H1 (cell line): ENCODE data around the gene RAB3D. TPM values are rescaled to one million over a fixed set of nuclear protein-coding genes. Genes with fewer than 3 reads are reported as not detected.
"Not testable (repeated sequence)": the region's sequence is repeated elsewhere in the genome, so short reads cannot be mapped to it uniquely, and the experiment has no call there.

Source experiments
- CTCF ChIA-PET: fragments of 300-600 bp; sonication (Branson Sonifier 250); formaldehyde crosslinking; loops from one replicate; lab custom pipeline; 2021; ENCODE audit not compliant: partially characterized antibody; lab: Charles Lee
- POLR2A ChIA-PET: fragments of 300-600 bp; sonication (Branson Sonifier 250); formaldehyde crosslinking; loops from one replicate; lab custom pipeline; 2021; ENCODE audit warnings: inconsistent platforms; ENCODE audit not compliant: partially characterized antibody; lab: Charles Lee
- DNase-seq, 2 experiments: peaks; one replicate each; pipeline versions ENCODE4 v3.0.0 to v3.0.0-alpha.2; 2010 to 2022; ENCODE audit warnings: low spot score in 2 of 2, low read depth in 1 of 2, mixed read lengths in 1 of 2
- FAIRE-seq: peaks from 2 replicates; lab custom pipeline; 2011; peaks lifted over from hg19 to GRCh38; lab: Jason Lieb, UNC
- H2AFZ ChIP-seq: 2 replicates; pipeline ENCODE4 v1.8.1; 2012; ENCODE audit warnings: low read length, inconsistent platforms
- H2AK5ac ChIP-seq: 2 replicates; pipeline ENCODE4 v1.6.1; 2013; ENCODE audit warnings: low read depth, low read length
- H2BK120ac ChIP-seq: replicated peaks from 2 replicates; pipeline ENCODE3; 2013; ENCODE audit warnings: low read depth, low read length, inconsistent platforms
- H2BK12ac ChIP-seq: 2 replicates; pipeline ENCODE4 v1.6.1; 2013; ENCODE audit warnings: low read depth, low read length
- H2BK15ac ChIP-seq: 2 replicates; pipeline ENCODE4 v1.6.1; 2013; ENCODE audit warnings: low read length
- H2BK20ac ChIP-seq: 2 replicates; pipeline ENCODE4 v1.6.1; 2013; ENCODE audit warnings: low read length
- H2BK5ac ChIP-seq: 2 replicates; pipeline ENCODE4 v1.6.1; 2013; ENCODE audit warnings: low read depth, low read length
- H3K14ac ChIP-seq: 2 replicates; pipeline ENCODE4 v1.6.1; 2013; ENCODE audit warnings: inconsistent platforms; ENCODE audit not compliant: insufficient read length
- H3K18ac ChIP-seq: 2 replicates; pipeline ENCODE4 v1.6.1; 2013; ENCODE audit warnings: low read length; ENCODE audit errors: extremely low read depth
- H3K23ac ChIP-seq: 2 replicates; pipeline ENCODE4 v1.6.1; 2013; ENCODE audit warnings: inconsistent platforms; ENCODE audit not compliant: insufficient read length
- H3K23me2 ChIP-seq: 2 replicates; pipeline ENCODE4 v1.6.1; 2013; ENCODE audit warnings: low read depth, low read length
- H3K27ac ChIP-seq: 2 replicates; pipeline ENCODE4 v1.6.1; 2011; ENCODE audit warnings: low read depth, low read length, inconsistent platforms
- H3K27me3 ChIP-seq, 4 experiments: replicated peaks in 1 of 4; 1 replicate in 1 of 4; 2 replicates in 3 of 4; pipeline versions ENCODE4 v1.6.1 to v1.8.1; 2011 to 2013; ENCODE audit warnings: low read length in 3 of 4, mild to moderate bottlenecking in 3 of 4, inconsistent platforms in 2 of 4, mixed read lengths in 2 of 4, moderate library complexity in 1 of 4; ENCODE audit not compliant: control insufficient read depth in 3 of 4, insufficient read depth in 3 of 4; ENCODE audit errors: extremely low read depth in 1 of 4
- H3K36me3 ChIP-seq, 4 experiments: 2 replicates each; pipeline versions ENCODE4 v1.6.1 to v1.8.1; 2011 to 2013; ENCODE audit warnings: mild to moderate bottlenecking in 4 of 4, low read length in 3 of 4, moderate library complexity in 2 of 4, control low read depth in 1 of 4, inconsistent platforms in 1 of 4; ENCODE audit not compliant: insufficient read depth in 4 of 4, control insufficient read depth in 2 of 4
- H3K4ac ChIP-seq: replicated peaks from 2 replicates; pipeline ENCODE3; 2013; ENCODE audit warnings: low read length, low read depth, mixed read lengths, inconsistent platforms; ENCODE audit not compliant: insufficient read length
- H3K4me1 ChIP-seq, 4 experiments: replicated peaks in 1 of 4; 1 replicate in 1 of 4; 2 replicates in 3 of 4; pipeline versions ENCODE4 v1.6.1 to v1.8.1; 2011 to 2013; ENCODE audit warnings: low read length in 3 of 4, inconsistent platforms in 2 of 4, mixed read lengths in 1 of 4; ENCODE audit not compliant: insufficient read depth in 4 of 4, control insufficient read depth in 3 of 4
- H3K4me2 ChIP-seq, 2 experiments: 2 replicates each; pipeline versions ENCODE4 v1.6.1 to v1.8.1; 2011 to 2013; ENCODE audit warnings: low read depth in 2 of 2, low read length in 2 of 2, control low read depth in 1 of 2, inconsistent platforms in 1 of 2, mild to moderate bottlenecking in 1 of 2; ENCODE audit not compliant: insufficient read depth in 1 of 2
- H3K4me3 ChIP-seq, 4 experiments: fragments of 200-600, 300-600 bp in 1 of 4; sonication (generic), shearing (Covaris generic), sonication (Bioruptor Twin) in 1 of 4; 2 replicates each; pipeline versions ENCODE4 v1.5.1 to v1.8.1; 2011 to 2016; ENCODE audit warnings: low read length in 4 of 4, low read depth in 3 of 4, control low read depth in 2 of 4, inconsistent platforms in 2 of 4, mild to moderate bottlenecking in 2 of 4, mixed read lengths in 1 of 4, moderate library complexity in 1 of 4; ENCODE audit not compliant: insufficient read depth in 2 of 4; ENCODE audit errors: extremely low read depth in 1 of 4
- H3K56ac ChIP-seq: replicated peaks from 2 replicates; pipeline ENCODE3; 2013; ENCODE audit warnings: low read depth, mild to moderate bottlenecking, mixed read lengths, low read length, inconsistent platforms; ENCODE audit not compliant: insufficient read length
- H3K79me1 ChIP-seq: 2 replicates; pipeline ENCODE4 v1.6.1; 2013; ENCODE audit warnings: low read depth, low read length, control low read depth
- H3K79me2 ChIP-seq, 2 experiments: 2 replicates each; pipeline versions ENCODE4 v1.6.1 to v1.8.1; 2012 to 2013; ENCODE audit warnings: low read length in 2 of 2, mild to moderate bottlenecking in 2 of 2, inconsistent platforms in 1 of 2; ENCODE audit not compliant: insufficient read depth in 2 of 2, control insufficient read depth in 1 of 2
- H3K9ac ChIP-seq, 4 experiments: replicated peaks in 1 of 4; 1 replicate in 1 of 4; 2 replicates in 3 of 4; pipeline versions ENCODE4 v1.6.1 to v1.8.1; 2011 to 2013; ENCODE audit warnings: low read depth in 3 of 4, low read length in 3 of 4, control low read depth in 2 of 4, mild to moderate bottlenecking in 2 of 4, moderate library complexity in 2 of 4, inconsistent platforms in 1 of 4; ENCODE audit errors: extremely low read depth in 1 of 4
- H3K9me3 ChIP-seq, 2 experiments: 2 replicates each; pipeline versions ENCODE4 v1.6.1 to v1.8.1; 2012 to 2013; ENCODE audit warnings: mild to moderate bottlenecking in 2 of 2, moderate library complexity in 2 of 2, control low read depth in 1 of 2, inconsistent platforms in 1 of 2, low read depth in 1 of 2, low read length in 1 of 2, mixed read lengths in 1 of 2; ENCODE audit not compliant: insufficient read depth in 2 of 2
- H4K20me1 ChIP-seq, 2 experiments: replicated peaks in 1 of 2; 2 replicates each; pipeline versions ENCODE3 to v1.8.1; 2011 to 2013; ENCODE audit warnings: inconsistent platforms in 2 of 2, low read length in 2 of 2, mild to moderate bottlenecking in 1 of 2; ENCODE audit not compliant: insufficient read depth in 2 of 2, control insufficient read depth in 1 of 2
- H4K5ac ChIP-seq: 2 replicates; pipeline ENCODE4 v1.6.1; 2013; ENCODE audit warnings: low read length, low read depth, mixed read lengths, inconsistent platforms; ENCODE audit not compliant: insufficient read length
- H4K8ac ChIP-seq: 2 replicates; pipeline ENCODE4 v1.8.0; 2013; ENCODE audit warnings: mild to moderate bottlenecking, moderate library complexity, low read length, inconsistent platforms; ENCODE audit not compliant: insufficient read depth; ENCODE audit errors: extremely low read depth
- H4K91ac ChIP-seq: replicated peaks from 2 replicates; pipeline ENCODE3; 2013; ENCODE audit warnings: low read length, mixed read lengths, inconsistent platforms; ENCODE audit not compliant: insufficient read length
- WGBS, 2 experiments: shearing (Covaris generic) in 1 of 2; methylation state at CpG; one replicate each; pipeline versions ENCODE4 v1.1.6 to v1.1.7; 2013 to 2015; ENCODE audit warnings: low lambda C conversion rate in 2 of 2, mixed read lengths in 2 of 2, inconsistent platforms in 1 of 2, low coverage in 1 of 2, missing lambda C conversion rate in 1 of 2; ENCODE audit not compliant: insufficient replicate concordance in 2 of 2, insufficient coverage in 1 of 2, insufficient read length in 1 of 2; ENCODE audit errors: extremely low coverage in 1 of 2, missing lambda C conversion rate in 1 of 2; 5-methylcytosine and 5-hydroxymethylcytosine counted together
- polyA plus RNA-seq, 7 experiments: library from polyadenylated mRNA; depleted of rRNA in 3 of 7; stranded (reverse) in 5 of 7; unstranded in 2 of 7; fragments of >200 nt in 5 of 7; fragments of 200-250 nt in 2 of 7; gene quantifications; 1 replicate in 5 of 7; 2 replicates in 1 of 7; 4 replicates in 1 of 7; pipeline versions ENCODE4 v1.2.1 to v1.2.3, GENCODE V29; 2011 to 2013; ENCODE audit warnings: missing spikeins in 2 of 7, mixed read lengths in 2 of 7
- total RNA-seq: library from RNA; stranded (reverse); fragmentation: NEBNext Ultra II Directional; extraction: Animal tissue kit (Norgen Biotek cat#: 25700); gene quantifications from 2 replicates; pipeline ENCODE4 v1.2.1, GENCODE V29; 2021

Gene RAB3D
- total and polyA plus RNA-seq, 2 of the 8 experiments (the other 6 are each of a cell fraction or from before 2014, with no cell fraction given): 17.8 to 23.8 TPM

DNA sequence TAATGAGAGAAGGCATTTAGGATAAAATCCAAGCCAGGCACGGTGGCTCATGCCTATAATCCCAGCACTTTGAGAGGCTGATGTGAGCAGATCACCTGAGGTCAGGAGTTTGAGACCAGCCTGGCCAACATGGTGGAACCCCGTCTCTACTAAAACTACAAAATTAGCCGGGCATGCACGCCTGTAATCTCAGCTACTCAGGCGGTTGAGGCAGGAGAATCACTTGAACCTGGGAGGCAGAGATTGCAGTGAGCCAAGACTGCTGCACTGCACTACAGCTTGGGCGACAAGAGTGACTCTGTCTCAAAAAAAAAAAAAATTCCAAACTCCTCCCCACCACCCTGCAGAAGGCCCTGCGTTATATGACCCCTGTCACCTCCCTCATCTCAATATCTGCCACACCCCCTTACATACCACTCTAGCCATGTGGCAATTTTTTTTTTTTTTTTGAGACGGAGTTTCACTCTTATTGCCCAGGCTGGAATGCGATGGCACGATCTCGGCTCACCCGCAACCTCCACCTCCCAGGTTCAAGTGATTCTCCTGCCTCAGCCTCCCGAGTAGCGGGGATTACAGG, 39.9 kb upstream of the RAB3D start:
- not testable (repeated sequence) for FAIRE-seq, H2AK5ac ChIP-seq, DNase-seq, H3K4me3 ChIP-seq, H3K79me1 ChIP-seq, H3K14ac ChIP-seq, H2BK20ac ChIP-seq, H4K5ac ChIP-seq, H3K18ac ChIP-seq, H3K79me2 ChIP-seq, H3K4me2 ChIP-seq, H3K23ac ChIP-seq, H3K36me3 ChIP-seq, H3K27me3 ChIP-seq, H4K20me1 ChIP-seq, H2BK5ac ChIP-seq, H3K9me3 ChIP-seq, H2AFZ ChIP-seq, H4K91ac ChIP-seq, H3K9ac ChIP-seq, H2BK12ac ChIP-seq, H3K56ac ChIP-seq, H3K4ac ChIP-seq, H3K27ac ChIP-seq, H2BK120ac ChIP-seq, H4K8ac ChIP-seq, H2BK15ac ChIP-seq
- Histone ChIP-seq H3K23me2 (peaks cover 31% of the 10 kb centered on the region), H3K4me1 (peaks cover 0 to 15% (median 9%) of the 10 kb centered on the region in 4 experiments; a peak in 5 of 7 replicates)
- 91% methylated on average over 13 of the region's 14 CpGs; no CpG with 5 or more reads in 1 of the 2 experiments for WGBS, 2 experiments
- CTCF ChIA-PET: interaction anchor here (0.7 to 16.8 kb wide), 15 partner anchors 11 to 124 kb away, joined by 4 to 197 read pairs (median 12); partner anchors contain the start of genes CCDC159, ODAD3, PRKCSH and RGL3
- POLR2A ChIA-PET: interaction anchor here (2.6 to 3.2 kb wide), 3 partner anchors 11 to 43 kb away, joined by 9 to 29 read pairs (median 12); no protein-coding TSS in a partner anchor
